Measurements from ENCODE around the gene SYPL2. TPM values are rescaled to one million over a fixed set of nuclear protein-coding genes. Genes with fewer than 3 reads are reported as not detected.

Gene SYPL2
- total RNA-seq, 1 donor from 2014 or later = 0.42 TPM

DNA sequence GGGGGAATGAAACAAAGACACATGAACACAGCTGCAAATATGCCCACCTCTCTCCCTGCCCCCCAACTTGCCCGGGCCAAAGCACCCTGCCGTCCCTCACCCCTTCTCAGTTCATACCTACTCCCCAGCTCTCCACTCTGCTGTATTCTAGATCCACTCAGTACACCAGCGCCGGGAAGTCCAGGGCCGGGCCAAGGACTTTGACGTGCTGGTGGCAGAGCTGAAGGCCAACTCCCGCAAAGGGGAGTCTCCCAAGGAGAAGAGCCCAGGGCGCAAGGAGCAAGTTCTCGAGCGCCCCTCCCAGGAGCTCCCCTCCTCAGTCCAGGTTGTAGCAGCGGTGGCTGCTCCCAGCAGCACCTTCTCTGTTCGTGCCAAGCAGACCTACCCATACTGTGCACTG lies 22.4 kb downstream of the SYPL2 start:
- peaks cover 29% of the 10 kb centered on the region for H3K4me1 Mint-ChIP-seq (ENCODE audit: low read depth, unreplicated experiment)
- no peak for TF ChIP-seq CTCF (IDR thresholded peaks at IDR 0.05; ENCODE audit: partially characterized antibody, unreplicated experiment)
- H3K9me3 Mint-ChIP-seq (ENCODE audit: unreplicated experiment) = peaks cover 22% of the 10 kb centered on the region
- H3K27me3 Mint-ChIP-seq (ENCODE audit: unreplicated experiment) = peaks cover 17% of the 10 kb centered on the region
- no peaks in the 10 kb centered on the region for H3K36me3 Mint-ChIP-seq (ENCODE audit: unreplicated experiment)
- H3K4me3 Mint-ChIP-seq (ENCODE audit: unreplicated experiment) = no peak overlapping the region
- DNase-seq = no peak
- no peak overlapping the region for H3K27ac Mint-ChIP-seq (ENCODE audit: unreplicated experiment)

- peaks cover 27% of the 10 kb centered on the region for H3K4me1 Mint-ChIP-seq (ENCODE audit: low read depth, unreplicated experiment)
- peak overlapping the region; percentile 20 for H3K27ac Mint-ChIP-seq (ENCODE audit: unreplicated experiment)
- peaks cover 11% of the 10 kb centered on the region for H3K27me3 Mint-ChIP-seq (ENCODE audit: unreplicated experiment)
- H3K9me3 Mint-ChIP-seq (ENCODE audit: unreplicated experiment) = peaks cover 14% of the 10 kb centered on the region
- no peaks in the 10 kb centered on the region for H3K36me3 Mint-ChIP-seq (ENCODE audit: unreplicated experiment)
- peak; percentile 70 for TF ChIP-seq CTCF (IDR thresholded peaks at IDR 0.05; ENCODE audit: partially characterized antibody, unreplicated experiment)
- peak overlapping the region; percentile 23 for H3K4me3 Mint-ChIP-seq (ENCODE audit: unreplicated experiment)
- peak; percentile 88 for DNase-seq
These were observed 23.9 kb downstream of the SYPL2 start for GRCh38 chr1:109490029-109490933.

DNA sequence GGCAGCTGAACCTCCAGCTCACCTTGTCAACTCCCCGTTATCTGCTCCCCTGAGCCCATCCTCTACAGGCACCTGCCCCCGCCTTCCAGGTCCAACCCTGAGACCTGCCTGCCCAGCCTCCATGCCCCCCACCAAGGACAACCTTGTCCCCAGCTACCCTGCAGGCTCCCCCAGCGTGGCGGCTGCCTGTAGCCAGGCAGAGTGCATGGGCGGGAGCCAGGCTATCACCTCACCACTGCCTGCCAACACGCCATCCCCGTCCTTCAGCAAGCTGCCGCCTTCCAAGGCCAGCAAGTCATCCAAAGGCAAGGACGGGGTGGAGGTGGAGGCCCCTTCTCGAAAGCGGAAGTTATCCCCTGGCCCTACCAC lies 24.6 kb downstream of the SYPL2 start:
- Mint-ChIP-seq H3K4me3 (ENCODE audit: unreplicated experiment) (no peak overlapping the region), H3K27me3 (ENCODE audit: unreplicated experiment) (peaks cover 9% of the 10 kb centered on the region), H3K4me1 (ENCODE audit: low read depth, unreplicated experiment) (peaks cover 26% of the 10 kb centered on the region), H3K36me3 (ENCODE audit: unreplicated experiment) (no peaks in the 10 kb centered on the region), H3K9me3 (ENCODE audit: unreplicated experiment) (peaks cover 11% of the 10 kb centered on the region), H3K27ac (ENCODE audit: unreplicated experiment) (no peak overlapping the region)
- no peak for TF ChIP-seq CTCF (IDR thresholded peaks at IDR 0.05; ENCODE audit: partially characterized antibody, unreplicated experiment)
- DNase-seq = no peak

DNA sequence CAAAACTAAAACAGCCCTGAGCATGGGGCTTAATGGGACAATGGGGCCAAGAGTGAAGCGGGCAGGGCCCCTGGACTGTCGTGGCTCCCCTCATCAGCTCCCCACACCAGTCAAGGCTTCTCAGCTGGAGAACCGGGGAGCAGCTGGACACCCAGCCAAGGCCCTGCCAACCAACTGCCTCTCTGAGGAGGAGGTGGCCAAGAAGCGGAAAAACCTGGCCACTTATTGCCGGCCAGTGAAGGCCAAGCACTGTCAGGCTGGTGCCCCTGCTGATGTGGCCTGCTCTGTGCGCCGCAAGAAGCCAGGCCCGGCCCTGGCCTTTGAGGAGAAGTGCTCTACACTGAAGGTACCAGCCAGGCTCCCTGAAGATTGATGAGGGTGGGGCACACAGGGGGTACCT lies 25.0 kb downstream of the SYPL2 start:
- Mint-ChIP-seq H3K27me3 (ENCODE audit: unreplicated experiment) (peaks cover 9% of the 10 kb centered on the region), H3K27ac (ENCODE audit: unreplicated experiment) (no peak overlapping the region), H3K36me3 (ENCODE audit: unreplicated experiment) (peaks cover 4% of the 10 kb centered on the region), H3K4me1 (ENCODE audit: low read depth, unreplicated experiment) (peaks cover 26% of the 10 kb centered on the region), H3K9me3 (ENCODE audit: unreplicated experiment) (peaks cover 8% of the 10 kb centered on the region), H3K4me3 (ENCODE audit: unreplicated experiment) (no peak overlapping the region)
- no peak for TF ChIP-seq CTCF (IDR thresholded peaks at IDR 0.05; ENCODE audit: partially characterized antibody, unreplicated experiment)
- DNase-seq = no peak

- DNase-seq = no peak
- Mint-ChIP-seq H3K9me3 (ENCODE audit: unreplicated experiment) (peaks cover 5% of the 10 kb centered on the region), H3K27ac (ENCODE audit: unreplicated experiment) (peak overlapping the region; percentile 78), H3K36me3 (ENCODE audit: unreplicated experiment) (peaks cover 7% of the 10 kb centered on the region), H3K4me1 (ENCODE audit: low read depth, unreplicated experiment) (peaks cover 33% of the 10 kb centered on the region), H3K27me3 (ENCODE audit: unreplicated experiment) (peaks cover 5% of the 10 kb centered on the region), H3K4me3 (ENCODE audit: unreplicated experiment) (peak overlapping the region; percentile 76)
- TF ChIP-seq CTCF (IDR thresholded peaks at IDR 0.05; ENCODE audit: partially characterized antibody, unreplicated experiment) = no peak
These were observed 26.4 kb downstream of the SYPL2 start for GRCh38 chr1:109492779-109493178.

All from glutamatergic neuron (in vitro differentiated cells).